Measurements from ENCODE around the gene SUPV3L1.

Gene SUPV3L1

GRCh38 chr10:69220041-69220451, 40.0 kb downstream of the SUPV3L1 start, which contains the start of gene HKDC1:
TSS of gene HKDC1 (plus strand) at chr10:69220332. CDS start at chr10:69220436, 104 bp downstream.
- TF ChIP-seq, protein P1, sequence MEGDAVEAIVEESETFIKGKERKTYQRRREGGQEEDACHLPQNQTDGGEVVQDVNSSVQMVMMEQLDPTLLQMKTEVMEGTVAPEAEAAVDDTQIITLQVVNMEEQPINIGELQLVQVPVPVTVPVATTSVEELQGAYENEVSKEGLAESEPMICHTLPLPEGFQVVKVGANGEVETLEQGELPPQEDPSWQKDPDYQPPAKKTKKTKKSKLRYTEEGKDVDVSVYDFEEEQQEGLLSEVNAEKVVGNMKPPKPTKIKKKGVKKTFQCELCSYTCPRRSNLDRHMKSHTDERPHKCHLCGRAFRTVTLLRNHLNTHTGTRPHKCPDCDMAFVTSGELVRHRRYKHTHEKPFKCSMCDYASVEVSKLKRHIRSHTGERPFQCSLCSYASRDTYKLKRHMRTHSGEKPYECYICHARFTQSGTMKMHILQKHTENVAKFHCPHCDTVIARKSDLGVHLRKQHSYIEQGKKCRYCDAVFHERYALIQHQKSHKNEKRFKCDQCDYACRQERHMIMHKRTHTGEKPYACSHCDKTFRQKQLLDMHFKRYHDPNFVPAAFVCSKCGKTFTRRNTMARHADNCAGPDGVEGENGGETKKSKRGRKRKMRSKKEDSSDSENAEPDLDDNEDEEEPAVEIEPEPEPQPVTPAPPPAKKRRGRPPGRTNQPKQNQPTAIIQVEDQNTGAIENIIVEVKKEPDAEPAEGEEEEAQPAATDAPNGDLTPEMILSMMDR (IDR thresholded peaks at IDR 0.05; ENCODE audit: low read depth, low read length, missing control alignments): no peak
- H3K4me3 ChIP-seq (ENCODE audit: low read depth, low read length): no peak within 1 kb of the TSS
- no peak for DNase-seq (ENCODE audit: low read depth)

GRCh38 chr10:69220507-69220906, 40.5 kb downstream of the SUPV3L1 start:
- DNase-seq (ENCODE audit: low read depth): no peak
- no peak overlapping the region for H3K4me3 ChIP-seq (ENCODE audit: low read depth, low read length)
- TF ChIP-seq, protein P1 (IDR thresholded peaks at IDR 0.05; ENCODE audit: low read depth, low read length, missing control alignments): no peak

GRCh38 chr10:69222157-69223027, 42.4 kb downstream of the SUPV3L1 start:
- TF ChIP-seq, protein P1 (IDR thresholded peaks at IDR 0.05; ENCODE audit: low read depth, low read length, missing control alignments): peak; percentile 77
- peak; percentile 91 for DNase-seq (ENCODE audit: low read depth)
- peak overlapping the region; percentile 21; the same call in 1 of the 2 replicates for H3K4me3 ChIP-seq (ENCODE audit: low read depth, low read length)

DNA sequence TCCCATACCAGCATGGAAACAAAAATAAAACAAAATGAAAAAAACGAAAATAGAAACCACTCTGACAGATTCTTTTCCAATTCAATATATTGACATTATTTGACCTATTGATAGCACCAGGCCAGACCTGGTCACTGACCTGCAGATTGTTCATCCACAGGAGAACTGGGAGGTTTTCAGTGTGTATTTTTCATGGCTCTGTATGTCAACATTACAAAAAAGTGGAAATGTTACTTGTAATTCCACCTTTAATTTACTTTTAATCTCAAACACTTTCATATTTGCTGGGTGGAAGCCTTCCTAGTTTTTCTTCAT, 43.0 kb downstream of the SUPV3L1 start:
- H3K4me3 ChIP-seq (ENCODE audit: low read depth, low read length): no peak overlapping the region

GRCh38 chr10:69224862-69225657, 45.0 kb downstream of the SUPV3L1 start:
- H3K4me3 ChIP-seq (ENCODE audit: low read depth, low read length): no peak overlapping the region
- DNase-seq (ENCODE audit: low read depth): no peak
- TF ChIP-seq, protein P1 (IDR thresholded peaks at IDR 0.05; ENCODE audit: low read depth, low read length, missing control alignments): no peak

More for the DNA sequence above, 43.0 kb downstream of the SUPV3L1 start:
- no peak for DNase-seq (ENCODE audit: low read depth)
- TF ChIP-seq, protein P1 (IDR thresholded peaks at IDR 0.05; ENCODE audit: low read depth, low read length, missing control alignments): no peak

GRCh38 chr10:69225681-69226080, 45.6 kb downstream of the SUPV3L1 start:
- TF ChIP-seq, protein P1 (IDR thresholded peaks at IDR 0.05; ENCODE audit: low read depth, low read length, missing control alignments): no peak
- DNase-seq (ENCODE audit: low read depth): no peak
- H3K4me3 ChIP-seq (ENCODE audit: low read depth, low read length): no peak overlapping the region
